Measurements from ENCODE around the gene GSPT1. TPM values are rescaled to one million over a fixed set of nuclear protein-coding genes. Genes with fewer than 3 reads are reported as not detected.

GSPT1 gene
- total RNA-seq, 1 donor from 2014 or later: 89.0 TPM

Other genes with a start within 250 kb of the GSPT1 start
- gene SNN, start 247.5 kb downstream of the GSPT1 start, total RNA-seq: 30.0 and 48.4 TPM in 2 replicates
- 52.5 and 53.4 TPM in 2 replicates for gene TXNDC11, start 173.1 kb downstream of the GSPT1 start, total RNA-seq
- 31.5 and 62.1 TPM in 2 replicates for gene ZC3H7A, start 118.7 kb downstream of the GSPT1 start, total RNA-seq
- 96.8 and 134 TPM in 2 replicates for gene RSL1D1, start 64.4 kb downstream of the GSPT1 start, total RNA-seq
- gene NPIPB2, start 26.1 kb upstream of the GSPT1 start, total RNA-seq: 2.4 and 9.4 TPM in 2 replicates
- not detected in 2 replicates for gene TNFRSF17, start 49.3 kb upstream of the GSPT1 start, total RNA-seq
- gene SNX29, start 60.8 kb upstream of the GSPT1 start, total RNA-seq: 16.5 and 17.7 TPM in 2 replicates